HG02981 (cell line): Measurements from ENCODE around the gene RTL10.
"Not testable (repeated sequence)": the region's sequence is repeated elsewhere in the genome, so short reads cannot be mapped to it uniquely, and the experiment has no call there.

Experiments
- ATAC-seq: cut with Tn5 transposase; IDR thresholded peaks from one replicate; pipeline ENCODE4 v1.9.1; 2021; ENCODE audit warnings: mild to moderate bottlenecking, moderate library complexity; ENCODE audit not compliant: unreplicated experiment

The RTL10 gene

GRCh38 chr22:19846620-19847344, 7.9 kb downstream of the RTL10 start:
- ATAC-seq: no peak

- ATAC-seq: no peak
Measured at GRCh38 chr22:19845054-19845722, 9.5 kb downstream of the RTL10 start.

DNA sequence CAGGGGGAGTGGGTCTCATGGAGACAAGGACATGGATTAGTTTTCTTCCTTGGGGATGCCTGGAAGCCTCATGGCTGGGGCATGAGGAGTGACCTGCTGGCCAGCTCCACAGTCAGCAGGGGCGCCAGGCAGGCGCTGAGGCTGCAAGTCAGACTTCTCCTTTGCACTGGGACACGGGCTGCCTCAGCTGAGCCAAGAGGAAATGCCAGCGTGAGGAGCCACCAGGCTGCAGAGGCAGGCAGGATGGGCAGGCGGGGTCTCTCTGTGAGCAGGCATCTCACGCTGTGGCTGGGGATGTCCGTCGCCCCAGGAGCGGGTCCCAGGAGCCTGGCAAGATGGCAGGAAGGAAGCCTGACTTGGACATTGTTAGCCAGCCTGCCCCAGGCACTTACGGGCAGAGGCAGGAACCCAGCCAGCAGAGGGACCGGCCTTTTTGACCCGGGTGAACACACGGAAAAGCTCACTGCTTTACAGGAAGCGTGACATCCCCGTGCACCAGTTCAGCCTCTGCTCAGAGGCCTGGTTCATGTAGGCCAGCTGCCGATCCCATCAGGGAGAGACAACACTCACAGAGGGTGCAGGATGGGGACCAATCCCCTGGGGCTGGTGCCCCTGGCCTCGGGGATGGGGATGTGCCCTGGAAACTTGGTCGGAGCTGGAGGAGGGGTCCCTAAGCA, 10.2 kb downstream of the RTL10 start:
- no peak for ATAC-seq

DNA sequence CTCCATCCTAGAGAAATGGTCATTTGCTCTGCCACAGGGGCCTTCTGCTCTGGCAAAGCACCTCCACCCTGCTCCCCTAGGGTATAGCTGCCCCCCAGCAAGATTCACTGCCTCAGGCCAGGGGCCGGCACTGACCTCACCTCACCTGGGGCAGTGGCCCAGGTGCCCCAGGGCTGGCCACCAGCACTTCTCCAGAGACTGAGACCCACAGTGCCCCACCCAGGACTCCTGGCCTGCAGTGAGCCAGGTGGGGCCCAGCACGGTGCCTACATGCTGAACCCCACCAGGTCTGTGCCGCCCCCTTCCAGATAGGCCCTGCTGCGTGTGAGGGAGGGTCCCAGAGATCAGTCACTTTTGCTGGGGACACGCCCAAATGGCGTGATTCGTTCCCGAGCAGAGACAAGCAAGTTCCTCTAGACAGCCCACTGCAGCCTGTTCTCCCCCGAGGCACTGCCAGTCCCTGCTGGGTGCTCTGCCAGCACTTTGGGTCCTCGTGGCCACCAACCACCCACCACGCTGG, 10.8 kb downstream of the RTL10 start:
- ATAC-seq: no peak

DNA sequence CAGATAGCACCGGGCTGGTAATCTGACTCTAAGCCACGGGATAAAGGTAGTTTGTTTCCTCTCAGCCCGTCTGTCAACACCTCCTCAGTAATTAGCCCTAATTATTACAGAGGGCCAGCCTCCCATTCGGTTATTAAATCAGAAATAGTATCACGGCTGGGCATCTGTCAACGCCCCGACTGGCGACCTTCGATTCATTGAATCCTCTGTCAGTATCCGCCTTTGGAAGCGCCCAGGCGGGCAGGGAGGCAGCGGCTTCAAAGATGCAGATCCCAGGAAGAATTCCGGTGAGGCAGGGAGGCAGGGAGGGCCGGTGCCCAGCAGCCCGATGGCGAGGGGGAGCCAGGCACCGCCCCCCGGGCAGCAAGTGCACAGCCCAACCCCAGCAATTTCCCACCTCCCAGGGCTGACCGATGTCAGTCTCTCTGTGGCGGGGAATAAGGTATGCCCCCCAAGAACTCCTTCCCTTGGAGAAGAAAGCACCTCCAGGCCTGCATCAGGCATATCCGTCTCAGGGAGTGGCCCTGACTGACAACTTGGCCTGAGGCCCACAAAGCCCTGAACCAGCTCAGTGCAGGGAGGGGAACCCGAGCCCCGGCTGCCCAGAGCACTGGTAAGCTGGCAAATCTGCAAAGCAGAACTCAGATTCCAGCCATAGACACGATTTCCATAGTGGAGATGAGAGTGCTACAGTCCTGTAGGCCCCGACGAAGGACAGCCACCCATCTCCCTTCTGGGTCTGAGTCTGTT, 11.4 kb downstream of the RTL10 start:
- ATAC-seq: no peak

DNA sequence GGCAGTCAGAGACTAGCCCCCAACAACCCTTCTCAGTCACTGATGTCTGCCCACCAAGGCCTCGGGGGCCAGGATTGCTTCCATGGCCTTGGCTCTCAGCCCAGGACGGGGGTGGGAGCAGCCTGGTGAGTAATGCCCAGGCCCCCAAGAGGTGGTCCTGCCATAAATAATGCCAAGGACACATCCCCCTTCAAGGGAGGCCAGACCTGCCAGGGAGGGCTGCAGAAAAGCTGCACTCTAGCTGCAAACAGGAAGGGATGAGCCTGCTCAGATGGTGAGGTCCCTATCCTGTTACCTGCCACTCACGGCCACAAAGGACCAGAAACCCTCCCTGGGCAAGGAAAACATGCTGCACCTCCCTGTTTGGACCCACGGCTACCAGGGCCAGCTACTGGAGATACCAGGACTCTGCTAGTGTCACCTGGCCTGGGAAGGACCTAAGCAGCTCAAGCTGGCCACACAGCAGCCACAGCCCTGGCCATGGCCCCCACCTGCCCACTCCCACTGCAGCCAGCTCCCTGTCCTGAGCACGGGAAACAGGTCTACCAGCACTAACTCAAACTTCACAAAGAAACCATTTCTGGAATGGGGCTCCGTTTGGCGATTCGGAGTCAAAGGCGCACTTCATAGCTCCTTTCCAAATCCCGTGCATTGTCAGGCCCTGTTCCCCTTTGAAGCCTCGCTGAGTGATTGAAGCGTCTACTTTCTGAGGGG, 12.1 kb downstream of the RTL10 start:
- no peak for ATAC-seq

DNA sequence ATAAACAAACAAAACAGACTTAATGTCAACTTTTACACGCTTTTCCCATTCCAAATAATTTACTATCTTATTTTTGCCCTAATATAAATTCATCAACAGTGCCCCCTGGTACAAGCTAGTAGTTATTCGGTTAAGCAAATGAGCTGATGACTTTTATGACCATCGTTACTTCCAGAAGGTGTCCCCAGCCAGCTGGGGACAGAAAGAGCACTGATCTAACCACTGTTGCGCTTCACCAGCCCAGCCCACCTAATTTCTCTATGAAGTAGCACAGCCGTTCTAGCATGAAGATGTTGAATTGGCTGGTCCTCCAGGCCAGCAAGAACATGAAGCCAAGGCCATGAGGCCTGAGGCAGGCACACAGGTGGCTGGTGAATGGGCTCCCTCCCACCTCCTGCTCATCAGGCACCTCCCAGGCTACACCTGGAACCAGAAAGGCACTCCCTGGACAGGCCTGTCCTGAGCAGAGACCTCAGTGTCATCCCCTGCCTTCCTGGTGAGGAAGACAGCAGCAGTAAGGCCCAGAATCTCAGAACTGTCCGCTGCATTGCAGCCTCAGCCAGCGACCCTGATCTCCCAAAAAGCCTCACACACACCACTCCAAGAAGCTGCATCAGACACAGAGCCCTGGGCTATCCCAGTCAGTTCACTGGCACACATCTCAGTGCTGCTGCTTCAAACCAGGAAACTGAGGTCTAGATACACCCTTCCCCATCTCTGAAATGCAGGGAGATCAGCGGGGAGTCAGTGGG, 12.9 kb downstream of the RTL10 start:
- ATAC-seq: no peak

DNA sequence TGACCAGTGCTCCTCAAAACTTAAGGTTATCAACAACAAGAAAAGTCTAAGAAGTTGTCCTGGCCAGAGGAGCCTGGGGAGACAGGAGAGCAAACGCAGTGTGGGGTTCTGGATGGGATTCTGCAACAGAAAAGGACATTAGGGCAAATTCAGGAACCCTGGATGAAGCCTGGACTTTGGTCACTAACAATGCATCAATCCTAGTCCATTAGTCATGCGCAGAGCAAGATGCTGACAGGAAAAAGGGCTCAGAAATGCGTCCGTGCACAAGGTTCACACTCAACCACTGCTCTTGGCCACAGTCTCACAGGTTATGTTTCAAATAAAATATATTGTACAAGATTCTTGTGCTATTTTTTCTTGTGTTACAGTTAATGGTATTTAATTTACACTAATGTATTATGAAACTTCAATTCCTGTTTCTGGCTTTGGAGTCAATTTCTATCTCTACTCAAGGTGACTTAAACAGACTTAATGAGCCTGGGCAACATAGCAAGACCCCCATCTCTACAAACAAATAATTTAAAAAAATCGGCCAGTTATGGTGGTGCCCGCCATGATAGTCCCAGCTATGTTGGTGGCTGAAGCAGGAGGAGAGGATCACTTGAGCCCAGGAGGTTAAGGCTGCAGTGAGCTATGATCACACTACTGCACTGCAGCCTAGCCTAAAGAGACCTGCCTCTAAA, 13.6 kb downstream of the RTL10 start:
- no peak for ATAC-seq

DNA sequence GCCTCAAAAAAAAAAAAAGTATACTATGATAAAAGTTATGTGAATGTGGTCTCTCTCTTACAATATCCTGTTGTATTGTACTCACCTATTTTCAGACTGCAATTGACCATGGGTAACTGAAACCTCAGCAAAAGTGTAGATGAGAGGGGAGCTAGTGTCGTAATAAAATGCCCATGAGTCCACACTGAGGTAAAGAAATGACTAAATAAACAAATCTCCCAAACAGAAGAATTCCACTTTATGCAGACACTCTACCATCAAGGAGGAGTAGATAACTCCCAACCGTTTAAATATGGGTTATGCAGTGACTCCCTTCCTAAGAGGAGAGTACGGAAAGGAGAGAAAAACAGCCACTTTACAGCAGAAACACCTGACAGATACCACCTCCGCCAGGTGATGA, 14.6 kb downstream of the RTL10 start:
- no peak for ATAC-seq

DNA sequence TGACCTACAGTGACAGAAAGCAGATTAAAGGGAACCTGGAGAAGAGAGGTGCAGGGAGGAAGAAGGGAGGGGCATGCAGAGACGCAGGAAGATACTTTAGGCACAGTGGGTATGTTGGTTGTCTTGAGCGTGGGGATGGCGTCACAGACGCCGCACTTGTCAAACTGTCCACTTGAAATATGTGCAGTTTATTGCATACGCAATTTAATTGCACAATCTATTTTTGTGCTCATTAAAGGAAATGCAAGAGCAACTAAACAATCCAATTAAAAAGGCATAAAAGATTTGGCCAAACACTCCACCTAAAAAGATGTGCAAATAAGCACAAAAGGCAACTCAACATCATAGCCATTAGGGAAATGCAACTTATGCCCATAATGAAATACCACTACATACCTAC, 16.8 kb downstream of the RTL10 start:
- no peak for ATAC-seq

DNA sequence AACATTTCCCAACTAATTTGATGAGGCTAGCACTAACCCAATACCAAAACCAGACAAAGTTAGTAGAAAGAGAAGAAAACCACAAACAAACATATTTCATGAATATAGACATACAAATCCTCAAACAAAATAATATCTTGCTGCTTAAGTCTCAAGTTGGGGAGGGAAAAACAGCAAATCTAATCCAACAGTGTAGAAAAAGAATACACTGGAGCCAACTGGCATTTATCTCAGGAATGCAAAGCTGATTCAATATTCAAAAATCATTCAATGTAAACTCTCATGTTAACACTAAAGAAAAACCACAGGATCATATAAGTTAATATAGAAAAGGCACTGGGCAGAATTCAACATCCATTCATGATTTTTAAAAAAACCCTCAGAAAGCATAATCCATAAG, 18.2 kb downstream of the RTL10 start:
- no peak for ATAC-seq

GRCh38 chr22:19834599-19834998, 20.1 kb downstream of the RTL10 start:
- no peak for ATAC-seq

GRCh38 chr22:19833327-19833726, 21.3 kb downstream of the RTL10 start:
- ATAC-seq: not testable (repeated sequence)

DNA sequence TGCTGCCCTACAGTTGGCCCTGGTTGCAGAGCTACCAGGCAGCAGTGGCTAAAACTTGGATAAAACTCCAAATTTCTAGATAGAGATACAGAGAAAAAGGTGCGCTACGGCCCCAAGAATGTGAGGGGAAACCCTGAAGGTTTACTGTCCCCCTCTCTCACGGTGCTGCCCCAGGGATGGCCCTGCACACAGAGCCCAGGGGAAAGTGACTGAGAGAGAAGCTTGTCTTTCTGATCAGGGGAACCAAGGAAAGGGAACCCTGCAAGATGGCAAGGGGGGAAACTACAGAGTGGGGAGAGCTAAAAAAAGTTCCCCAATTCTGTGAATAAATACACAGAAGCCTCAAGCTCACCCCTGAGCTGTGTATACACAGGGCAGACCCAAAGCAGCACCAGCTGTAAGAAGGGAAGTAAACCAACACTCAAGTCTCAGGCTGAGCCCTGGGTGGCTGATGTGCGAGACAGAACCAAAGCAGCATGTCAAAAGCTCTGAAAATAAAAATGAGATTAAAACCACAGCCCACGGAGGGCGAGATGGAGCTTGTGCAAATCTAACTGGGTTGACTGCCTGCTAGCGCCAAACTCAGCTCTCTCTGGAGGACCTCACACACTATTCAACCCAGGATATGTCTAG, 22.1 kb downstream of the RTL10 start:
- ATAC-seq: no peak

DNA sequence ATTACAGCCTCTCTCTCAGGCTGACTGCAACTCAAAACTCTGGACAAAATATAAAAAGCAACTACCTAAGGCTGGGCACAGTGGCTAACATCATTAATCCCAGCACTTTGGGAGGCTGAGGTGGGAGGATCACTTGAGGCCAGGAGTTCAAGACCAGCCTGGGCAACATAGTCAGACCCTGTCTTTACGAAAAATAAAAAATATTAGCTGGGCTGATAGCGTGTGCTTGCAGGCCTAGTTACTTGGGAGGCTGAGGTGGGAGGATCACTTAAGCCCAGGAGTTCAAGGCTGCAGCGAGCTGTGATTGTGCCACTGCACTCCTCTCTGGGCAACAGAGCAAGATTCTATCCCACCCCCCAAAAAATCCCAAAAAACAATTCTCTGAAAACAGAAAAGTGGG, 22.7 kb downstream of the RTL10 start:
- ATAC-seq: not testable (repeated sequence)

DNA sequence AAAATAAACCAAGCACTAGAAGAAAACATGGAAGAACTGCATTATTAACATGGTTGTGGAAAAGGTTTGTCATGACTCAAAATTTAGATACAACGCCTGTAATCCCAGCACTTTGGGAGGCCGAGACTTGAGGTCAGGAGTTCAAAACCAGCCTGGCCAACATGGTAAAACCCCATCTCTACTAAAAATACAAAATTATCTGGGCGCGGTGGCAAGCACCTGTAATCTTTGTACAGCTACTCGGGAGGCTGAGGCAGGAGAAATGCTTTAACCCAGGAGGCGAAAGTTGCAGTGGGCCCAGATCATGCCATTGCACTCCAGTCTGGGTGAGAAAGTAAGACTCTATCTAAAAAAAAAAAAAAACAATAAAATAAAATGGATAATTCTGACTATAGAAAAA, 23.7 kb downstream of the RTL10 start:
- ATAC-seq: no peak

DNA sequence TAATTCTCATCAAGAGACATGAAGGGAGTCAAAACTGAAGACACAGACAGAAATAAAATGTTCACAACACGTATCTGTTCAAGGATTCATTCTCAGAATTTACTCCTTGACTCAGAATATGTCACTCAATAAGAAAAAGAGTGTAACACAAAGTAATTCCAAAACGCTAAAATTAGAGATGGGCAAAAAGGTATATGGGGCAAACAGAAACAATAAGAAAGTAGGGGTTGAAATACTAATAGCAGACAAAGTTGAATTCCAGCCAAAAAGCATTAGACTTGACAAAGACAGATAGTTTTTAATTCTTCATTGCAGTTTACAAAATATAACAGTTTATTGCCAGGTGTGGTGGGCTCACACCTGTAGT, 26.7 kb downstream of the RTL10 start:
- ATAC-seq: no peak

GRCh38 chr22:19827341-19828034, 27.2 kb downstream of the RTL10 start:
- ATAC-seq: no peak
